Spleen (tissue), 7 donors: ENCODE results near the gene RHO.

Experiments used
- POLR2A ChIP-seq, 3 donors: fragments of 450-650 bp; IDR thresholded peaks; one replicate each; pipeline ENCODE4 v1.5.1; 2017; ENCODE audit warnings: antibody characterized with exemption in 3 of 3, mild to moderate bottlenecking in 1 of 3
- TF ChIP-seq, protein P1 (sequence below), 11 experiments: fragments of 200-600 bp in 7 of 11; fragments of 450-650 bp in 4 of 11; sonication (generic) in 4 of 11; IDR thresholded peaks in 8 of 11; conservative IDR thresholded peaks in 3 of 11; 1 replicate in 7 of 11; 2 replicates in 4 of 11; pipeline versions ENCODE4 v1.4.0 to v1.8.0; 2016 to 2021; ENCODE audit warnings: antibody characterized with exemption in 11 of 11, inconsistent platforms in 4 of 11, mild to moderate bottlenecking in 1 of 11
- donor health status: DM: no; HTN: no; CAD: no; lungs with moderate emphysema.
- donor health status: DM: no; HTN: no; CAD: no.
- donor health status: DM: no; HTN: no; CAD: no.

DNA sequence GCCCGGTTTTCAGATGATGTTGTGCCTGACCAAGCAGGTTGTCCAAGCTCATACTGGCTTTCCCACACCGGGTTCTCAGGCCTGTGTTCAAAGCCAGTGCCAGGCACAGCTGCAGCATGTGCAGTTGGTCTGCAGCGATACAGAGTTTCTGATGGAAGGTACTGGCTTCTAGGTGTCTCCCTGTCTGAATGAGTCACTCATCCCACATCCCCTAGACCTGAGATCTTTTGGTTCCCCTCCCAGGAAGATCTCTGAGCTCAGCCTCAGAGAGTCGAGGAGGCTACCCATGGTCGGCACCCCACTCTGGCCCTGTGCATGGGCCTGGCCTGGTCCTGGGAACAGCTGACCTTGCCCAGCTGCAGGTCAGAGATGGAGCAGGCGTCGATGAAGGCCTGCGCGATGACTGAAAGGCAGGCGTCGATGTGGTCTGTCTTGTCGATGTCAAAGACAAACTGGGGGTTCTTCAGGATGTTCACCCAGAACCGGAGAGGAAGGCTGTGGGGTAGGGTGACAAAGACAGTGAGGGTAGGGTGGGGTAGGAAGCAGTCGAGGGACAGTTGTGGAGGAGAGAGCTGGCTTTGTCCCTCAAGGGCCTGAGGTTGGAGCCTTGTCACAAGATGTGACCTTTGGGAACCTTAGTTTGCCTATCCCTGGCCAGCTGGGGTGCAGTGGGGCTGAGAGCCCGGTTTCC, 29.8 kb downstream of the RHO start:
- TF ChIP-seq POLR2A (IDR thresholded peaks at IDR 0.05), result no peak
- TF ChIP-seq, protein P1, sequence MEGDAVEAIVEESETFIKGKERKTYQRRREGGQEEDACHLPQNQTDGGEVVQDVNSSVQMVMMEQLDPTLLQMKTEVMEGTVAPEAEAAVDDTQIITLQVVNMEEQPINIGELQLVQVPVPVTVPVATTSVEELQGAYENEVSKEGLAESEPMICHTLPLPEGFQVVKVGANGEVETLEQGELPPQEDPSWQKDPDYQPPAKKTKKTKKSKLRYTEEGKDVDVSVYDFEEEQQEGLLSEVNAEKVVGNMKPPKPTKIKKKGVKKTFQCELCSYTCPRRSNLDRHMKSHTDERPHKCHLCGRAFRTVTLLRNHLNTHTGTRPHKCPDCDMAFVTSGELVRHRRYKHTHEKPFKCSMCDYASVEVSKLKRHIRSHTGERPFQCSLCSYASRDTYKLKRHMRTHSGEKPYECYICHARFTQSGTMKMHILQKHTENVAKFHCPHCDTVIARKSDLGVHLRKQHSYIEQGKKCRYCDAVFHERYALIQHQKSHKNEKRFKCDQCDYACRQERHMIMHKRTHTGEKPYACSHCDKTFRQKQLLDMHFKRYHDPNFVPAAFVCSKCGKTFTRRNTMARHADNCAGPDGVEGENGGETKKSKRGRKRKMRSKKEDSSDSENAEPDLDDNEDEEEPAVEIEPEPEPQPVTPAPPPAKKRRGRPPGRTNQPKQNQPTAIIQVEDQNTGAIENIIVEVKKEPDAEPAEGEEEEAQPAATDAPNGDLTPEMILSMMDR (IDR thresholded peaks at IDR 0.05 in 8 of 11, conservative IDR thresholded peaks at IDR 0.05 in 3 of 11), result no peak
